ENCODE data around the gene INPP5A.

GRCh38 chr10:132656283-132657126, 118.9 kb downstream of the INPP5A start:
- no peak for TF ChIP-seq CTCF (IDR thresholded peaks at IDR 0.05)
- no peak for TF ChIP-seq POLR2A (IDR thresholded peaks at IDR 0.05)
